WTC11 (cell line): ENCODE data around the gene IFFO2. TPM values are rescaled to one million over a fixed set of nuclear protein-coding genes. Genes with fewer than 3 reads are reported as not detected.

Experiments
- ATAC-seq: fragments of 200-7000 bp; cut with Tn5 transposase; 2 replicates; pipeline ENCODE4 v1.10.0; 2021; ENCODE audit warnings: mild to moderate bottlenecking, moderate library complexity
- CTCF ChIA-PET: fragments of 300-600 bp; sonication (Branson Sonifier 250); formaldehyde crosslinking; loops from one replicate; lab custom pipeline; 2021; ENCODE audit warnings: antibody characterized with exemption; lab: Charles Lee
- POLR2A ChIA-PET: fragments of 350-600 bp; sonication (Branson Sonifier 250); formaldehyde crosslinking; loops from one replicate; lab custom pipeline; 2021; ENCODE audit warnings: antibody characterized with exemption; lab: Charles Lee
- DNase-seq: peaks from one replicate; pipeline ENCODE4 v3.0.0; 2021; ENCODE audit warnings: low spot score
- H3K27ac Mint-ChIP-seq: 2 replicates; pipeline ENCODE4 v1.8.0; 2021; ENCODE audit warnings: mixed read lengths
- H3K27me3 Mint-ChIP-seq: 2 replicates; pipeline ENCODE4 v1.8.0; 2021; ENCODE audit warnings: low read depth, mild to moderate bottlenecking, moderate library complexity, mixed read lengths
- H3K36me3 Mint-ChIP-seq: 2 replicates; pipeline ENCODE4 v1.8.0; 2021; ENCODE audit warnings: mixed read lengths
- H3K4me1 Mint-ChIP-seq: 2 replicates; pipeline ENCODE4 v1.8.0; 2022; ENCODE audit warnings: mixed read lengths
- H3K4me3 Mint-ChIP-seq: 2 replicates; pipeline ENCODE4 v1.8.0; 2021; ENCODE audit warnings: mild to moderate bottlenecking, moderate library complexity, mixed read lengths
- H3K9me3 Mint-ChIP-seq: 2 replicates; pipeline ENCODE4 v1.8.0; 2021; ENCODE audit warnings: mixed read lengths
- CREM ChIP-seq: sonication (generic); formaldehyde crosslinking; IDR thresholded peaks from 2 replicates; pipeline ENCODE4 v1.8.1; 2022; ENCODE audit warnings: mild to moderate bottlenecking, missing genetic modification reagents, moderate library complexity
- EMX1 ChIP-seq: fragments of 250-450 bp; sonication (Bioruptor Pico); IDR thresholded peaks from 2 replicates; pipeline ENCODE4 v1.8.0; 2021; ENCODE audit warnings: mild to moderate bottlenecking
- FOXJ3 ChIP-seq: sonication (generic); formaldehyde crosslinking; IDR thresholded peaks from 2 replicates; pipeline ENCODE4 v1.9.0; 2021; ENCODE audit warnings: missing genetic modification reagents, mild to moderate bottlenecking, borderline replicate concordance
- GRHL2 ChIP-seq: fragments of 250-450 bp; sonication (Bioruptor Pico); IDR thresholded peaks from 2 replicates; pipeline ENCODE4 v1.8.0; 2022; ENCODE audit warnings: mild to moderate bottlenecking, moderate library complexity; ENCODE audit not compliant: insufficient replicate concordance, severe bottlenecking
- NR1H2 ChIP-seq: sonication (generic); formaldehyde crosslinking; IDR thresholded peaks from 2 replicates; pipeline ENCODE4 v1.9.0; 2021; ENCODE audit warnings: mild to moderate bottlenecking, moderate library complexity, missing genetic modification reagents
- NR3C1 ChIP-seq: sonication (generic); formaldehyde crosslinking; conservative IDR thresholded peaks from 2 replicates; pipeline ENCODE4 v1.8.1; 2023; ENCODE audit warnings: low read depth, mild to moderate bottlenecking, missing genetic modification reagents
- SP1 ChIP-seq: sonication (generic); formaldehyde crosslinking; conservative IDR thresholded peaks from 2 replicates; pipeline ENCODE4 v1.8.1; 2022; ENCODE audit warnings: missing genetic modification reagents
- ZNF232 ChIP-seq: sonication (generic); formaldehyde crosslinking; IDR thresholded peaks from 2 replicates; pipeline ENCODE4 v1.8.0; 2022; ENCODE audit warnings: mild to moderate bottlenecking, missing genetic modification reagents
- ZNF317 ChIP-seq: sonication (generic); formaldehyde crosslinking; IDR thresholded peaks from 2 replicates; pipeline ENCODE4 v1.8.1; 2023; ENCODE audit warnings: low read depth, mild to moderate bottlenecking, moderate library complexity, missing genetic modification reagents, borderline replicate concordance
- ZNF396 ChIP-seq: fragments of 250-450 bp; sonication (Bioruptor Pico); IDR thresholded peaks from 2 replicates; pipeline ENCODE4 v1.8.0; 2021; ENCODE audit warnings: mild to moderate bottlenecking, moderate library complexity, borderline replicate concordance
- total RNA-seq: library from RNA; stranded (reverse); gene quantifications from 3 replicates; pipeline ENCODE4 v1.2.3, GENCODE V29; 2021
- TF ChIP-seq, protein P1 (sequence below): fragments of 250-450 bp; sonication (Bioruptor Pico); IDR thresholded peaks from 2 replicates; pipeline ENCODE4 v1.9.0; 2021; ENCODE audit warnings: mild to moderate bottlenecking, borderline replicate concordance
- TF ChIP-seq, protein P2 (sequence below): fragments of 250-450 bp; sonication (Bioruptor Pico); IDR thresholded peaks from 2 replicates; pipeline ENCODE4 v1.9.0; 2021; ENCODE audit warnings: moderate library complexity, mild to moderate bottlenecking, inconsistent platforms, borderline replicate concordance
- TF ChIP-seq, protein P3 (sequence below): sonication (generic); formaldehyde crosslinking; IDR thresholded peaks from 2 replicates; pipeline ENCODE4 v1.8.0; 2023; ENCODE audit warnings: missing genetic modification reagents, mild to moderate bottlenecking, borderline replicate concordance
- TF ChIP-seq, protein P4 (sequence below): sonication (generic); formaldehyde crosslinking; IDR thresholded peaks from 2 replicates; pipeline ENCODE4 v1.8.1; 2022; ENCODE audit warnings: mild to moderate bottlenecking, missing genetic modification reagents, moderate library complexity, borderline replicate concordance
- TF ChIP-seq, protein P5 (sequence below): sonication (generic); formaldehyde crosslinking; IDR thresholded peaks from 2 replicates; pipeline ENCODE4 v1.8.1; 2022; ENCODE audit warnings: low read depth, missing genetic modification reagents, borderline replicate concordance
- TF ChIP-seq, protein P6 (sequence below): sonication (generic); formaldehyde crosslinking; IDR thresholded peaks from 2 replicates; pipeline ENCODE4 v1.8.1; 2023; ENCODE audit warnings: mild to moderate bottlenecking, missing genetic modification reagents, borderline replicate concordance
- TF ChIP-seq, protein P7 (sequence below): sonication (generic); formaldehyde crosslinking; IDR thresholded peaks from 2 replicates; pipeline ENCODE4 v1.8.1; 2023; ENCODE audit warnings: mild to moderate bottlenecking, missing genetic modification reagents

The IFFO2 gene
- total RNA-seq, 1 experiment from 2014 or later: 8.1 TPM

DNA sequence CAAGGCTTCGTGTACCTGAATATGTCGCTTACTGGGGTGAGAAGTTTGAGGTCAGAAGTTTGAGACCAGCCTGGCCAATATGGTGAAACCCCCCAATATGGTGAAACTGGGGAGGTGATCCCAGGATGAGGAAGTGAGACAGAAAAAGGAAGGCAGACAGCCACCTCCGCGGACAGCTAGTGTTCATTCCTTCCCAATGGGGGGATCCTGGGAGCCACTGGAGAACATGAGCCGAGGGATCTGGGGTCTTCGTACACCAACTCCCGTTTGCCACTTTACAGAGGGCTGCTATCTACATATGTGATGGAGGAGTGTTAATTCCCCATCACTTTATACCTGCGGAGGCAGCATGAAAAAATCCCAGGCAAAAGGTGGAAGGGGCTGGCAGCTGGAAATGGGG, 19.6 kb upstream of the IFFO2 start (continued):
- TF ChIP-seq, protein P1, sequence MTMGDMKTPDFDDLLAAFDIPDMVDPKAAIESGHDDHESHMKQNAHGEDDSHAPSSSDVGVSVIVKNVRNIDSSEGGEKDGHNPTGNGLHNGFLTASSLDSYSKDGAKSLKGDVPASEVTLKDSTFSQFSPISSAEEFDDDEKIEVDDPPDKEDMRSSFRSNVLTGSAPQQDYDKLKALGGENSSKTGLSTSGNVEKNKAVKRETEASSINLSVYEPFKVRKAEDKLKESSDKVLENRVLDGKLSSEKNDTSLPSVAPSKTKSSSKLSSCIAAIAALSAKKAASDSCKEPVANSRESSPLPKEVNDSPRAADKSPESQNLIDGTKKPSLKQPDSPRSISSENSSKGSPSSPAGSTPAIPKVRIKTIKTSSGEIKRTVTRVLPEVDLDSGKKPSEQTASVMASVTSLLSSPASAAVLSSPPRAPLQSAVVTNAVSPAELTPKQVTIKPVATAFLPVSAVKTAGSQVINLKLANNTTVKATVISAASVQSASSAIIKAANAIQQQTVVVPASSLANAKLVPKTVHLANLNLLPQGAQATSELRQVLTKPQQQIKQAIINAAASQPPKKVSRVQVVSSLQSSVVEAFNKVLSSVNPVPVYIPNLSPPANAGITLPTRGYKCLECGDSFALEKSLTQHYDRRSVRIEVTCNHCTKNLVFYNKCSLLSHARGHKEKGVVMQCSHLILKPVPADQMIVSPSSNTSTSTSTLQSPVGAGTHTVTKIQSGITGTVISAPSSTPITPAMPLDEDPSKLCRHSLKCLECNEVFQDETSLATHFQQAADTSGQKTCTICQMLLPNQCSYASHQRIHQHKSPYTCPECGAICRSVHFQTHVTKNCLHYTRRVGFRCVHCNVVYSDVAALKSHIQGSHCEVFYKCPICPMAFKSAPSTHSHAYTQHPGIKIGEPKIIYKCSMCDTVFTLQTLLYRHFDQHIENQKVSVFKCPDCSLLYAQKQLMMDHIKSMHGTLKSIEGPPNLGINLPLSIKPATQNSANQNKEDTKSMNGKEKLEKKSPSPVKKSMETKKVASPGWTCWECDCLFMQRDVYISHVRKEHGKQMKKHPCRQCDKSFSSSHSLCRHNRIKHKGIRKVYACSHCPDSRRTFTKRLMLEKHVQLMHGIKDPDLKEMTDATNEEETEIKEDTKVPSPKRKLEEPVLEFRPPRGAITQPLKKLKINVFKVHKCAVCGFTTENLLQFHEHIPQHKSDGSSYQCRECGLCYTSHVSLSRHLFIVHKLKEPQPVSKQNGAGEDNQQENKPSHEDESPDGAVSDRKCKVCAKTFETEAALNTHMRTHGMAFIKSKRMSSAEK (CRISPR knock-in tag): no peak
- TF ChIP-seq ZNF396 (CRISPR knock-in tag) (no peak), EMX1 (CRISPR knock-in tag) (no peak), SP1 (CRISPR knock-in tag) (no peak), ZNF317 (CRISPR knock-in tag) (no peak)
- TF ChIP-seq, protein P2, sequence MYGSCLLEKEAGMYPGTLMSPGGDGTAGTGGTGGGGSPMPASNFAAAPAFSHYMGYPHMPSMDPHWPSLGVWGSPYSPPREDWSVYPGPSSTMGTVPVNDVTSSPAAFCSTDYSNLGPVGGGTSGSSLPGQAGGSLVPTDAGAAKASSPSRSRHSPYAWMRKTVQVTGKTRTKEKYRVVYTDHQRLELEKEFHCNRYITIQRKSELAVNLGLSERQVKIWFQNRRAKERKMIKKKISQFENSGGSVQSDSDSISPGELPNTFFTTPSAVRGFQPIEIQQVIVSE: no peak
- TF ChIP-seq, protein P3, sequence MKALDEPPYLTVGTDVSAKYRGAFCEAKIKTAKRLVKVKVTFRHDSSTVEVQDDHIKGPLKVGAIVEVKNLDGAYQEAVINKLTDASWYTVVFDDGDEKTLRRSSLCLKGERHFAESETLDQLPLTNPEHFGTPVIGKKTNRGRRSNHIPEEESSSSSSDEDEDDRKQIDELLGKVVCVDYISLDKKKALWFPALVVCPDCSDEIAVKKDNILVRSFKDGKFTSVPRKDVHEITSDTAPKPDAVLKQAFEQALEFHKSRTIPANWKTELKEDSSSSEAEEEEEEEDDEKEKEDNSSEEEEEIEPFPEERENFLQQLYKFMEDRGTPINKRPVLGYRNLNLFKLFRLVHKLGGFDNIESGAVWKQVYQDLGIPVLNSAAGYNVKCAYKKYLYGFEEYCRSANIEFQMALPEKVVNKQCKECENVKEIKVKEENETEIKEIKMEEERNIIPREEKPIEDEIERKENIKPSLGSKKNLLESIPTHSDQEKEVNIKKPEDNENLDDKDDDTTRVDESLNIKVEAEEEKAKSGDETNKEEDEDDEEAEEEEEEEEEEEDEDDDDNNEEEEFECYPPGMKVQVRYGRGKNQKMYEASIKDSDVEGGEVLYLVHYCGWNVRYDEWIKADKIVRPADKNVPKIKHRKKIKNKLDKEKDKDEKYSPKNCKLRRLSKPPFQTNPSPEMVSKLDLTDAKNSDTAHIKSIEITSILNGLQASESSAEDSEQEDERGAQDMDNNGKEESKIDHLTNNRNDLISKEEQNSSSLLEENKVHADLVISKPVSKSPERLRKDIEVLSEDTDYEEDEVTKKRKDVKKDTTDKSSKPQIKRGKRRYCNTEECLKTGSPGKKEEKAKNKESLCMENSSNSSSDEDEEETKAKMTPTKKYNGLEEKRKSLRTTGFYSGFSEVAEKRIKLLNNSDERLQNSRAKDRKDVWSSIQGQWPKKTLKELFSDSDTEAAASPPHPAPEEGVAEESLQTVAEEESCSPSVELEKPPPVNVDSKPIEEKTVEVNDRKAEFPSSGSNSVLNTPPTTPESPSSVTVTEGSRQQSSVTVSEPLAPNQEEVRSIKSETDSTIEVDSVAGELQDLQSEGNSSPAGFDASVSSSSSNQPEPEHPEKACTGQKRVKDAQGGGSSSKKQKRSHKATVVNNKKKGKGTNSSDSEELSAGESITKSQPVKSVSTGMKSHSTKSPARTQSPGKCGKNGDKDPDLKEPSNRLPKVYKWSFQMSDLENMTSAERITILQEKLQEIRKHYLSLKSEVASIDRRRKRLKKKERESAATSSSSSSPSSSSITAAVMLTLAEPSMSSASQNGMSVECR (CRISPR knock-in tag): no peak
- TF ChIP-seq, protein P4, sequence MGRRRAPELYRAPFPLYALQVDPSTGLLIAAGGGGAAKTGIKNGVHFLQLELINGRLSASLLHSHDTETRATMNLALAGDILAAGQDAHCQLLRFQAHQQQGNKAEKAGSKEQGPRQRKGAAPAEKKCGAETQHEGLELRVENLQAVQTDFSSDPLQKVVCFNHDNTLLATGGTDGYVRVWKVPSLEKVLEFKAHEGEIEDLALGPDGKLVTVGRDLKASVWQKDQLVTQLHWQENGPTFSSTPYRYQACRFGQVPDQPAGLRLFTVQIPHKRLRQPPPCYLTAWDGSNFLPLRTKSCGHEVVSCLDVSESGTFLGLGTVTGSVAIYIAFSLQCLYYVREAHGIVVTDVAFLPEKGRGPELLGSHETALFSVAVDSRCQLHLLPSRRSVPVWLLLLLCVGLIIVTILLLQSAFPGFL: no peak
- TF ChIP-seq, protein P5, sequence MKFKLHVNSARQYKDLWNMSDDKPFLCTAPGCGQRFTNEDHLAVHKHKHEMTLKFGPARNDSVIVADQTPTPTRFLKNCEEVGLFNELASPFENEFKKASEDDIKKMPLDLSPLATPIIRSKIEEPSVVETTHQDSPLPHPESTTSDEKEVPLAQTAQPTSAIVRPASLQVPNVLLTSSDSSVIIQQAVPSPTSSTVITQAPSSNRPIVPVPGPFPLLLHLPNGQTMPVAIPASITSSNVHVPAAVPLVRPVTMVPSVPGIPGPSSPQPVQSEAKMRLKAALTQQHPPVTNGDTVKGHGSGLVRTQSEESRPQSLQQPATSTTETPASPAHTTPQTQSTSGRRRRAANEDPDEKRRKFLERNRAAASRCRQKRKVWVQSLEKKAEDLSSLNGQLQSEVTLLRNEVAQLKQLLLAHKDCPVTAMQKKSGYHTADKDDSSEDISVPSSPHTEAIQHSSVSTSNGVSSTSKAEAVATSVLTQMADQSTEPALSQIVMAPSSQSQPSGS (CRISPR knock-in tag): no peak

DNA sequence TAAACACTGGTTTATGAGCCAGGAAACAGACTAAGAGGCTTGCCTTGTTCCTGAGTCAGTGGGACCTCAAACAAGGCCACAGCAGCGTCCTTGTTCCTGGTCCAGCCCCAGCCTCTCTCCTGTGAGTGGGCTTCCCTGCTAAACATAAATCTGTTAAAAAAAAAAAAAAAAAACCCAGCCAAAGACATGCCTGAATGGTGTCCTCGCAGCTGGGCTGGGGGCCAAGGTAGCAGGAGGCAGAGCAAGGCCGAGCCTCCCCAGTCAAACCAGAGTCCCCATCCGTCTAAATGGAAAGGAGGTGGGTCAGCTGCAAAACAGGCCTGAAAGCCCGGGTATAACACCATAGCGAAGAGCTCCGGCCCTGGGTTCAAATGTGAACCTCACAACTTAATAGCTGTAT, 18.1 kb upstream of the IFFO2 start:
- Mint-ChIP-seq H3K4me3 (no peak overlapping the region), H3K27ac (no peak overlapping the region), H3K36me3 (no peaks in the 10 kb centered on the region), H3K9me3 (no peaks in the 10 kb centered on the region), H3K27me3 (peaks cover 4% of the 10 kb centered on the region; the same call in 1 of the 2 replicates), H3K4me1 (no peaks in the 10 kb centered on the region)
- no peak for DNase-seq
- CTCF ChIA-PET: interaction anchor here (1.7 to 2.3 kb wide), 2 partner anchors 62 to 68 kb away, joined by 4 to 10 read pairs; no protein-coding TSS in a partner anchor
- TF ChIP-seq SP1 (CRISPR knock-in tag) (no peak), FOXJ3 (CRISPR knock-in tag) (no peak), NR1H2 (CRISPR knock-in tag) (no peak), ZNF232 (CRISPR knock-in tag) (no peak), NR3C1 (CRISPR knock-in tag) (no peak), GRHL2 (CRISPR knock-in tag) (no peak), CREM (CRISPR knock-in tag) (no peak)
- TF ChIP-seq, protein P6, sequence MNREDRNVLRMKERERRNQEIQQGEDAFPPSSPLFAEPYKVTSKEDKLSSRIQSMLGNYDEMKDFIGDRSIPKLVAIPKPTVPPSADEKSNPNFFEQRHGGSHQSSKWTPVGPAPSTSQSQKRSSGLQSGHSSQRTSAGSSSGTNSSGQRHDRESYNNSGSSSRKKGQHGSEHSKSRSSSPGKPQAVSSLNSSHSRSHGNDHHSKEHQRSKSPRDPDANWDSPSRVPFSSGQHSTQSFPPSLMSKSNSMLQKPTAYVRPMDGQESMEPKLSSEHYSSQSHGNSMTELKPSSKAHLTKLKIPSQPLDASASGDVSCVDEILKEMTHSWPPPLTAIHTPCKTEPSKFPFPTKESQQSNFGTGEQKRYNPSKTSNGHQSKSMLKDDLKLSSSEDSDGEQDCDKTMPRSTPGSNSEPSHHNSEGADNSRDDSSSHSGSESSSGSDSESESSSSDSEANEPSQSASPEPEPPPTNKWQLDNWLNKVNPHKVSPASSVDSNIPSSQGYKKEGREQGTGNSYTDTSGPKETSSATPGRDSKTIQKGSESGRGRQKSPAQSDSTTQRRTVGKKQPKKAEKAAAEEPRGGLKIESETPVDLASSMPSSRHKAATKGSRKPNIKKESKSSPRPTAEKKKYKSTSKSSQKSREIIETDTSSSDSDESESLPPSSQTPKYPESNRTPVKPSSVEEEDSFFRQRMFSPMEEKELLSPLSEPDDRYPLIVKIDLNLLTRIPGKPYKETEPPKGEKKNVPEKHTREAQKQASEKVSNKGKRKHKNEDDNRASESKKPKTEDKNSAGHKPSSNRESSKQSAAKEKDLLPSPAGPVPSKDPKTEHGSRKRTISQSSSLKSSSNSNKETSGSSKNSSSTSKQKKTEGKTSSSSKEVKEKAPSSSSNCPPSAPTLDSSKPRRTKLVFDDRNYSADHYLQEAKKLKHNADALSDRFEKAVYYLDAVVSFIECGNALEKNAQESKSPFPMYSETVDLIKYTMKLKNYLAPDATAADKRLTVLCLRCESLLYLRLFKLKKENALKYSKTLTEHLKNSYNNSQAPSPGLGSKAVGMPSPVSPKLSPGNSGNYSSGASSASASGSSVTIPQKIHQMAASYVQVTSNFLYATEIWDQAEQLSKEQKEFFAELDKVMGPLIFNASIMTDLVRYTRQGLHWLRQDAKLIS (CRISPR knock-in tag): no peak
- TF ChIP-seq, protein P7, sequence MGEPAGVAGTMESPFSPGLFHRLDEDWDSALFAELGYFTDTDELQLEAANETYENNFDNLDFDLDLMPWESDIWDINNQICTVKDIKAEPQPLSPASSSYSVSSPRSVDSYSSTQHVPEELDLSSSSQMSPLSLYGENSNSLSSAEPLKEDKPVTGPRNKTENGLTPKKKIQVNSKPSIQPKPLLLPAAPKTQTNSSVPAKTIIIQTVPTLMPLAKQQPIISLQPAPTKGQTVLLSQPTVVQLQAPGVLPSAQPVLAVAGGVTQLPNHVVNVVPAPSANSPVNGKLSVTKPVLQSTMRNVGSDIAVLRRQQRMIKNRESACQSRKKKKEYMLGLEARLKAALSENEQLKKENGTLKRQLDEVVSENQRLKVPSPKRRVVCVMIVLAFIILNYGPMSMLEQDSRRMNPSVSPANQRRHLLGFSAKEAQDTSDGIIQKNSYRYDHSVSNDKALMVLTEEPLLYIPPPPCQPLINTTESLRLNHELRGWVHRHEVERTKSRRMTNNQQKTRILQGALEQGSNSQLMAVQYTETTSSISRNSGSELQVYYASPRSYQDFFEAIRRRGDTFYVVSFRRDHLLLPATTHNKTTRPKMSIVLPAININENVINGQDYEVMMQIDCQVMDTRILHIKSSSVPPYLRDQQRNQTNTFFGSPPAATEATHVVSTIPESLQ (CRISPR knock-in tag): no peak
- POLR2A ChIA-PET: no interaction called here
- no peak for ATAC-seq
